ENCODE measurements around the gene HSDL1. TPM values are rescaled to one million over a fixed set of nuclear protein-coding genes. Genes with fewer than 3 reads are reported as not detected.
A peak's percentile ranks its signal among the peaks of the same experiment; 100 is the strongest.

HSDL1 gene
- polyA plus RNA-seq, 6 donors from 2014 or later, result 3.5 to 15.5 (median 13.7) TPM

DNA sequence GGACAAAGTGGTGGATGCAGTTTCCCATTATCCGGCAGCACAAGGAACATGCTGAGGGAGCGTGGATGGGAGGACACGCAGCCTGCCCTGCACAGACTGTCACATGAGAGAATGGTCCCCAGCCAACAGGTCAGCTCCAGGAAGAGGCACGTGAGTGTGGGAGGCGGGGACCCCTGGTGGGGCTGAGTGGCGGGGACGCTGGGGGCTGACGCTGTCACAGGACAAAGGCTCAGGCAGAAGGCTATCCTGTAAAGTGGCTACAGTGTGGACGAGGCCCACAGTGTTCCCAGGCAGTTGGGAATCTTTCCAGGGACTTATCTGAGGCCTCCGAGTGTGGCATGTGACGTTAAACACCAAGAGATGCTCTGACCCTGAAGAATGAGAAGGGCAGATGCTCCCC, 58.6 kb downstream of the HSDL1 start:
- Mint-ChIP-seq H3K4me3 (peak overlapping the region in 5 of 8 donors; percentile 3 to 45 (median 28)), H3K27ac (peak overlapping the region in 4 of 6 donors; percentile 34 to 89 (median 86)), H3K36me3 (peaks cover 33 to 52% of the 10 kb centered on the region in 2 donors), H3K9me3 (no peaks in the 10 kb centered on the region), H3K27me3 (no peaks in the 10 kb centered on the region), H3K4me1 (peaks cover 33 to 44% (median 36%) of the 10 kb centered on the region in 3 donors)
- ATAC-seq (ENCODE audit: low read depth in 2 of 2) (no peak), DNase-seq (no peak)

DNA sequence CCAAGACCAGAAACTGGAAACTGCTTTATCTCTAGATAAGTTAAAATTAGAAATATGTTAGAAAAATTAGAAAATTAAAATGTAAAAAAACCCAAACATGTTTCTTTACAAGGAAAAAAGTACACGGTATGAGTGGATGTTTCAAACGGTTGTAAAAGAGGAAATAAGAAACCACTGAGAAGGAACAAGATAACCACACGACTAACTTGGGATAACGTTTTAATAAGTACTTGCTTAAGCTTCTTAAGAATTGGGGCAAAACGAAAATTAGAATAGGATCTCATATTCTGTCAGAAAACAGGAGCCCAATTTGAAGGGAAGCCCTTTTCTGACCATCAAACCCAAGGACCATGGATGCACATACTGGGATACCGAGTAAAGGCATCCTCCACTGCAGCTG, 59.2 kb downstream of the HSDL1 start:
- Mint-ChIP-seq H3K27me3 (no peaks in the 10 kb centered on the region), H3K36me3 (peaks cover 36 to 53% of the 10 kb centered on the region in 2 donors), H3K9me3 (no peaks in the 10 kb centered on the region), H3K4me1 (peaks cover 35 to 44% (median 36%) of the 10 kb centered on the region in 3 donors), H3K27ac (peak overlapping the region in 5 of 6 donors; percentile 30 to 89 (median 42)), H3K4me3 (peak overlapping the region in 7 of 8 donors; percentile 0 to 59 (median 28))
- ATAC-seq (ENCODE audit: low read depth in 2 of 2) (peak; percentile 59 to 64), DNase-seq (peak; percentile 38)

- Mint-ChIP-seq H3K36me3 (peaks cover 35 to 56% of the 10 kb centered on the region in 2 donors), H3K27ac (no peak overlapping the region), H3K27me3 (no peaks in the 10 kb centered on the region), H3K9me3 (no peaks in the 10 kb centered on the region), H3K4me1 (peaks cover 36 to 44% (median 37%) of the 10 kb centered on the region in 3 donors), H3K4me3 (peak overlapping the region in 1 of 8 donors; percentile 5)
- ATAC-seq (ENCODE audit: low read depth in 2 of 2) (no peak), DNase-seq (no peak)
Observed at GRCh38 chr16:84085271-84085667, 59.7 kb downstream of the HSDL1 start.

GRCh38 chr16:84084570-84085270, 60.3 kb downstream of the HSDL1 start:
- Mint-ChIP-seq H3K9me3 (no peaks in the 10 kb centered on the region), H3K36me3 (peaks cover 40 to 56% of the 10 kb centered on the region in 2 donors), H3K27ac (no peak overlapping the region), H3K4me1 (peaks cover 36 to 44% (median 37%) of the 10 kb centered on the region in 3 donors), H3K27me3 (no peaks in the 10 kb centered on the region), H3K4me3 (peak overlapping the region in 3 of 8 donors; percentile 5 to 38 (median 20))
- ATAC-seq (ENCODE audit: low read depth in 2 of 2), result peak; percentile 65 to 69
- peak; percentile 48 for DNase-seq

GRCh38 chr16:84082835-84083569, 62.0 kb downstream of the HSDL1 start:
- Mint-ChIP-seq H3K27ac (no peak overlapping the region), H3K27me3 (no peaks in the 10 kb centered on the region), H3K4me1 (peaks cover 23 to 27% (median 26%) of the 10 kb centered on the region in 3 donors), H3K4me3 (peak overlapping the region in 1 of 8 donors; percentile 44), H3K36me3 (peaks cover 31 to 49% of the 10 kb centered on the region in 2 donors), H3K9me3 (no peaks in the 10 kb centered on the region)
- ATAC-seq (ENCODE audit: low read depth in 2 of 2), result no peak
- DNase-seq, result no peak

DNA sequence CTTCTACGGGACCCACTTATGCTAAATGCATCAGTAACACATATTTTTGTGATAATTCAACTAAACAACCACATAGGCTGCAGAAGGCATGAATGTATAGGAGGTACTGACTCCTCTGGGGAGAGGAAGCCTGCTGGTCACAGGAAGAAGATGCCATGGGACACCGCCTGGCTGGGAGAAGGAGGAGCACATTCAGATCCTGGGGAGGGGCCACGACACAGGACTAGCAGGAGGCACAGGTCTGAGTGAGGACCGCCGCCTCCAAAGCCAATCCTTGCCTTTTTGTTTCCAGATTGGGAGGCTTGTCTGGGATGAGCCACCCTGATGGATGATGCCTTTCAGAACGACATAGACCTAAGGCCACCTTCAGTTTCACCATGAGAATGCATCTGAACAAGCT, 62.9 kb downstream of the HSDL1 start:
- H3K27me3 Mint-ChIP-seq, result no peaks in the 10 kb centered on the region
- H3K9me3 Mint-ChIP-seq, result no peaks in the 10 kb centered on the region
- peaks cover 20 to 24% (median 21%) of the 10 kb centered on the region in 3 donors for H3K4me1 Mint-ChIP-seq
- no peak overlapping the region for H3K4me3 Mint-ChIP-seq
- H3K27ac Mint-ChIP-seq, result no peak overlapping the region
- ATAC-seq (ENCODE audit: low read depth in 2 of 2), result no peak
- H3K36me3 Mint-ChIP-seq, result peaks cover 32 to 49% of the 10 kb centered on the region in 2 donors
- DNase-seq, result no peak

DNA sequence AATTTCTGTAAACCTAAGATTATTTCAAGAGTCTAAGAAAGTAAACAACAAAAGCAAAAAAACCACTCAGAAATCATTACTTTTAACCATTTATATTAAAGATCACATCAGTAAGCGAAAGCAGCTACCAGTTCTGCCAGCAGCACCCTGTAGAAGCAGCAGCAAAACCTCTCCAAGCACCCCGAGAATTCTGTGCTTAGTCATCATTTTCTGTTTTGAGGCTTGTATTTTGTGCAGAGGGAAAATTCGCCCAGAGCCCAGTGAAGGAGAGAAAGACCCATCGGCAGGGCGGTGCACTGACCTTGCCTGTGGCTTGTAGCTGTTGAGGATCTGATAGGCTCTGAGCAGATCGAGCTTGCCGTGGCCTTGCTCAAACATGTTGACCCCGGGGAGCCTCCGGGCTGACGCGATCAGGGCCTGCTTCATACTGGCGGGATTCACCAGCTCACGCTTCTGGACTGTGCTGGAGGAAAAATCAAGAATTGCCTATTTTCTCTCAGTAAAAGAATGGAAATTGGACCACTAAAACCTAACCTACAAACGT, 63.5 kb downstream of the HSDL1 start:
- H3K4me3 Mint-ChIP-seq, result no peak overlapping the region
- no peaks in the 10 kb centered on the region for H3K9me3 Mint-ChIP-seq
- DNase-seq (no peak), ATAC-seq (ENCODE audit: low read depth in 2 of 2) (no peak)
- no peaks in the 10 kb centered on the region for H3K27me3 Mint-ChIP-seq
- H3K36me3 Mint-ChIP-seq, result peaks cover 34 to 48% of the 10 kb centered on the region in 2 donors
- H3K4me1 Mint-ChIP-seq, result peaks cover 15 to 24% (median 24%) of the 10 kb centered on the region in 3 donors
- H3K27ac Mint-ChIP-seq, result peak overlapping the region in 1 of 6 donors; percentile 60

DNA sequence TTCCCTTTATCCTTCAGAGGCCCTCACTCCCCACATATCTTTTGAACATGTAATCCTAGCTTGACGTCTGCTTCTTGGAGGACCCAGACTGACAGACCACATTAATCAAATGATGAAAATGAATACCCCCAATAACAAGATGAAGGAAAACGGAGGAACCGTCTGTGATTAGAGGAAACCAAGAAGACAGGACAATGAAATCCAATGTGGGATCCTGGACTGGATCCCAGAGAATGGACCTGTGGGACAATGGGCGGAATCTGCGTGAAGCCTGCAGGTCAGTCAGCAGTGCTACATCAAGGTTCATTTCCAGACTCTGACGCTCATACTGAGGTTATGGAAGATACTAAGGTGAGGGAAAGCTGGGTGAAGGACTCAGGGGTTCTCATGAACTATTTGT, 64.2 kb downstream of the HSDL1 start:
- ATAC-seq (ENCODE audit: low read depth in 2 of 2) (no peak), DNase-seq (no peak)
- Mint-ChIP-seq H3K4me3 (no peak overlapping the region), H3K27me3 (no peaks in the 10 kb centered on the region), H3K9me3 (no peaks in the 10 kb centered on the region), H3K4me1 (peaks cover 8 to 18% (median 17%) of the 10 kb centered on the region in 3 donors), H3K27ac (no peak overlapping the region), H3K36me3 (peaks cover 33 to 40% of the 10 kb centered on the region in 2 donors)

DNA sequence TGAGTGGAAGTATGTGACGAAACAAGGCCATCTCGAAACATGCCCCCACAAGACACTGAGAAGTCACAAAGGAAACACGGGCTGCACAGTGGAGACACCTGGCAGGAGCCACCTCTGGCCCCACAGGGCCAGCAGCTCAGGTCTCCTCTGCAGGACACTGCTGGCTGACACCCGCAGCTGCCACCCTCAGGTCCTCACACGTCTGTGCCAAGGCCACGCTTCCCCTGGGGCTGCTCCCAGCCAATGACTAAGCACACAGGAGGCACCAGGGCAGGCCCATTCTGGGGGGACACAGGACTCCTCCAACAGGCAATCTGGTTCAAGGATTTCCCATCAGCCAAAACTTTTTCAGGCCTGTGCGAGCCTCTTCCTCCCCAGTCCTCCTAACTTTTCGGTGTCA, 64.6 kb downstream of the HSDL1 start:
- Mint-ChIP-seq H3K4me3 (no peak overlapping the region), H3K9me3 (no peaks in the 10 kb centered on the region), H3K27me3 (no peaks in the 10 kb centered on the region), H3K4me1 (peaks cover 6 to 15% (median 14%) of the 10 kb centered on the region in 3 donors), H3K36me3 (peaks cover 37 to 40% of the 10 kb centered on the region in 2 donors), H3K27ac (peak overlapping the region in 1 of 6 donors; percentile 12)
- DNase-seq (no peak), ATAC-seq (ENCODE audit: low read depth in 2 of 2) (no peak)

- DNase-seq (no peak), ATAC-seq (ENCODE audit: low read depth in 2 of 2) (no peak)
- Mint-ChIP-seq H3K36me3 (peaks cover 37 to 40% of the 10 kb centered on the region in 2 donors), H3K27me3 (no peaks in the 10 kb centered on the region), H3K4me1 (peaks cover 1 to 10% (median 8%) of the 10 kb centered on the region in 3 donors), H3K9me3 (no peaks in the 10 kb centered on the region), H3K4me3 (no peak overlapping the region), H3K27ac (peak overlapping the region in 1 of 6 donors; percentile 26)
Observed at GRCh38 chr16:84079664-84080063, 65.3 kb downstream of the HSDL1 start.

DNA sequence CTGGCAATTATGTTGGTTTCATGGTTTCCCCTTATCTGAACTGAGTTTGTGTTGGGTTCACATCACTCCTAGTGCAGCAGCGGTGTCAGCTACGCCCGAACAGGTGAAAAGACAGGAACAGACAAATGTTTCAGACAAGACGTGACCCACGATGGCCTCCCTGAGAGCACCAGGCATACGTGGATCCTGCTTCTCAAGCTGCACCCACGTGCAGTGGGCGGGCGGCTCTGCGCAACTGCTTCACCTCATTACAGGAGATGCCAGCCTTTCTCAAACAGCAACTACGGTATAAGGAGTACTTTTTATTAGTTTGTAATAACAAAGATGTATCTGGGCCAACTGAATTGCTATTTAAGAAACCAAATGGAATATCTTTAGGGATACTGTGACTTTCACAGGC, 69.6 kb downstream of the HSDL1 start:
- H3K27ac Mint-ChIP-seq, result peak overlapping the region in 1 of 6 donors; percentile 37
- DNase-seq, result no peak
- ATAC-seq (ENCODE audit: low read depth in 2 of 2), result no peak
- no peak overlapping the region for H3K4me3 Mint-ChIP-seq
- H3K4me1 Mint-ChIP-seq, result peaks cover 0 to 7% (median 3%) of the 10 kb centered on the region in 3 donors
- no peaks in the 10 kb centered on the region for H3K27me3 Mint-ChIP-seq
- H3K36me3 Mint-ChIP-seq, result peaks cover 37 to 40% of the 10 kb centered on the region in 2 donors
- no peaks in the 10 kb centered on the region for H3K9me3 Mint-ChIP-seq

GRCh38 chr16:84074721-84075120, 70.3 kb downstream of the HSDL1 start:
- Mint-ChIP-seq H3K4me1 (peaks cover 0 to 7% (median 3%) of the 10 kb centered on the region in 3 donors), H3K27me3 (no peaks in the 10 kb centered on the region), H3K27ac (no peak overlapping the region), H3K36me3 (peaks cover 32 to 34% of the 10 kb centered on the region in 2 donors), H3K4me3 (no peak overlapping the region), H3K9me3 (no peaks in the 10 kb centered on the region)
- no peak for DNase-seq
- ATAC-seq (ENCODE audit: low read depth in 2 of 2), result no peak
